Measurements from ENCODE around the gene ERBIN. TPM values are rescaled to one million over a fixed set of nuclear protein-coding genes. Genes with fewer than 3 reads are reported as not detected.

ERBIN gene
- total RNA-seq, 1 donor from 2014 or later, result 84.6 TPM

GRCh38 chr5:65981969-65982619 is 55.7 kb downstream of the ERBIN start:
- Mint-ChIP-seq H3K4me3 (ENCODE audit: low read depth) (no peak overlapping the region), H3K4me1 (ENCODE audit: low read depth) (peaks cover 31% of the 10 kb centered on the region), H3K27me3 (no peaks in the 10 kb centered on the region), H3K9me3 (ENCODE audit: low read depth) (peaks cover 16% of the 10 kb centered on the region), H3K27ac (peak overlapping the region; percentile 5), H3K36me3 (ENCODE audit: insufficient read depth) (peaks cover 23% of the 10 kb centered on the region)
- DNase-seq (ENCODE audit: low spot score, unreplicated experiment), result no peak
- TF ChIP-seq CTCF (IDR thresholded peaks at IDR 0.05; ENCODE audit: unreplicated experiment), result no peak

- Mint-ChIP-seq H3K27ac (no peak overlapping the region), H3K4me3 (ENCODE audit: low read depth) (no peak overlapping the region), H3K4me1 (ENCODE audit: low read depth) (peaks cover 32% of the 10 kb centered on the region), H3K9me3 (ENCODE audit: low read depth) (peaks cover 16% of the 10 kb centered on the region), H3K36me3 (ENCODE audit: insufficient read depth) (peaks cover 23% of the 10 kb centered on the region), H3K27me3 (no peaks in the 10 kb centered on the region)
- DNase-seq (ENCODE audit: low spot score, unreplicated experiment), result no peak
- TF ChIP-seq CTCF (IDR thresholded peaks at IDR 0.05; ENCODE audit: unreplicated experiment), result no peak
Measured at GRCh38 chr5:65982635-65983034, 56.3 kb downstream of the ERBIN start.

GRCh38 chr5:65984098-65984885 is 57.9 kb downstream of the ERBIN start:
- no peak for DNase-seq (ENCODE audit: low spot score, unreplicated experiment)
- no peak overlapping the region for H3K4me3 Mint-ChIP-seq (ENCODE audit: low read depth)
- H3K9me3 Mint-ChIP-seq (ENCODE audit: low read depth), result peaks cover 10% of the 10 kb centered on the region
- peaks cover 14% of the 10 kb centered on the region for H3K36me3 Mint-ChIP-seq (ENCODE audit: insufficient read depth)
- peaks cover 35% of the 10 kb centered on the region for H3K4me1 Mint-ChIP-seq (ENCODE audit: low read depth)
- no peak for TF ChIP-seq CTCF (IDR thresholded peaks at IDR 0.05; ENCODE audit: unreplicated experiment)
- peak overlapping the region; percentile 31 for H3K27ac Mint-ChIP-seq
- no peaks in the 10 kb centered on the region for H3K27me3 Mint-ChIP-seq

- H3K4me3 Mint-ChIP-seq (ENCODE audit: low read depth), result no peak overlapping the region
- H3K36me3 Mint-ChIP-seq (ENCODE audit: insufficient read depth), result peaks cover 10% of the 10 kb centered on the region
- peaks cover 2% of the 10 kb centered on the region for H3K9me3 Mint-ChIP-seq (ENCODE audit: low read depth)
- H3K27ac Mint-ChIP-seq, result peak overlapping the region; percentile 66
- peaks cover 35% of the 10 kb centered on the region for H3K4me1 Mint-ChIP-seq (ENCODE audit: low read depth)
- no peak for DNase-seq (ENCODE audit: low spot score, unreplicated experiment)
- TF ChIP-seq CTCF (IDR thresholded peaks at IDR 0.05; ENCODE audit: unreplicated experiment), result no peak
- H3K27me3 Mint-ChIP-seq, result no peaks in the 10 kb centered on the region
Measured at GRCh38 chr5:65986050-65986451, 59.7 kb downstream of the ERBIN start.

- Mint-ChIP-seq H3K4me1 (ENCODE audit: low read depth) (peaks cover 33% of the 10 kb centered on the region), H3K36me3 (ENCODE audit: insufficient read depth) (peaks cover 7% of the 10 kb centered on the region), H3K9me3 (ENCODE audit: low read depth) (no peaks in the 10 kb centered on the region), H3K27me3 (no peaks in the 10 kb centered on the region), H3K27ac (peak overlapping the region; percentile 64), H3K4me3 (ENCODE audit: low read depth) (no peak overlapping the region)
- no peak for TF ChIP-seq CTCF (IDR thresholded peaks at IDR 0.05; ENCODE audit: unreplicated experiment)
- DNase-seq (ENCODE audit: low spot score, unreplicated experiment), result no peak
Measured at GRCh38 chr5:65986796-65987195, 60.4 kb downstream of the ERBIN start.

Data from progenitor cell of endocrine pancreas (in vitro differentiated cells).